ENCODE data around the gene SLC6A3.

The SLC6A3 gene

DNA sequence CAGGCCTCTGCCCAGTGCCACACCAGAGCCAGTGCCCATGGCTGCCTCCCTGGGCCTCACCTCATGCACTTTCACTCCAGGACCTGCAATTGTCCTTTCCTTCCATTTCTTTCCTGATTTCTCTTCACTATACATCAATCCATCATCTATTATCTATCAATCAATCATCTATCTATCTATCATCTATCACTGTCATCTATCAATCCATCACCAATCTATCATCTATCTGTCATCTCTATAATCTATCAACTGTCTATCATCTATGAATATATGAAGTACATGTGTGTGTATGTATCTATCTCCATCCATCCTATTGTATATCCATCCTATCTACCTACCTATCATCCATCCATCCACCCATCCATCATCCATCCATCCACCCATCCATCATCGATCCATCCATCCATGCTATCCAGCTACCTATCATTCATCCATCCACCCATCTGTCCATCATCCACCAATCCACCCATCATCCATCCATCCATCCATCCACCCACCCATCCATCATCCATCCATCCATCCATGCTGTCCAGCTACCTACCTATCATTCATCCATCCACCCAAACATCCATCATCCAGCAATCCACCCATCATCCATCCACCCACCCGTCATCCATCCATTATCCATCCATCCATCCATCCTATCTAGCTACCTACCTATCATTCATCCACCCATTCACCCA, 26.9 kb downstream of the SLC6A3 start:
- TF ChIP-seq CTCF (IDR thresholded peaks at IDR 0.05), result no peak

- TF ChIP-seq CTCF (IDR thresholded peaks at IDR 0.05), result no peak
These were observed 27.5 kb downstream of the SLC6A3 start for GRCh38 chr5:1417586-1418225.

- no peak for TF ChIP-seq CTCF (IDR thresholded peaks at IDR 0.05)
These were observed 28.3 kb downstream of the SLC6A3 start for GRCh38 chr5:1416856-1417469.

DNA sequence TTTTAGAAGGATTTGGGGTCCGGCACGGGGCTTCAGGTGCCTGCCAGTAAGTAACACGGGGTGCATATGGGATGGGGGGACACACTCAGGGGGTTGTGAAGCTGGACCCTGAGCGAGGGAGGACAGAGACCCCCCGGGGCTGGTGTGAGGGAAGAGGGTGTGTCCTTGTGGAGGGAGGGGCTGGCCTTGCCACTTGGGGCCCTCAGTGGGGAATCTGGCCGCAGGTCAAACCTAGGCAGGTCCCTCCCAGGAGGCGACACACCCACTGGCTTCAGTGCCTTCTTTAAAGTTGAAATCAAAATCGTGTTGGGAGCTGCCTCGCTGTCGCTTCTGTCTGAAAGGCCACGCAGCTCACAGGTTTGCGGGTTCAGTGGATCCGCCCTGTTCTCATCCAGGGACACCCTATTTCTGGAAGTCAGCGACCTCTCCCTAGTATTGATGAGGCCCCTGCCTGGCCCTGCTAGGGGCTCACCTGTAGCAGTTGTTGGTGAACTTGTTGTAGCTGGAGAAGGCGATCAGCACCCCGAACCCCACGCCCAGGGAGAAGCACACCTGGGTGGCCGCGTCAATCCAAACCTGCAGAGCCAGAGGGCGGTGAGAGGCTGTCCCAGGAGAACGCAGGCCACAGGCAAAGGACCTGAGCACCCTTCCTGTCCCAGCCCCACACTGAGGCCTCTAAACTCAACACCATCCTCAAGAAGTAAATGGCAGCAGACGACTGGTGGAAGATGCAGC, 29.4 kb downstream of the SLC6A3 start:
- TF ChIP-seq CTCF (IDR thresholded peaks at IDR 0.05), result no peak

DNA sequence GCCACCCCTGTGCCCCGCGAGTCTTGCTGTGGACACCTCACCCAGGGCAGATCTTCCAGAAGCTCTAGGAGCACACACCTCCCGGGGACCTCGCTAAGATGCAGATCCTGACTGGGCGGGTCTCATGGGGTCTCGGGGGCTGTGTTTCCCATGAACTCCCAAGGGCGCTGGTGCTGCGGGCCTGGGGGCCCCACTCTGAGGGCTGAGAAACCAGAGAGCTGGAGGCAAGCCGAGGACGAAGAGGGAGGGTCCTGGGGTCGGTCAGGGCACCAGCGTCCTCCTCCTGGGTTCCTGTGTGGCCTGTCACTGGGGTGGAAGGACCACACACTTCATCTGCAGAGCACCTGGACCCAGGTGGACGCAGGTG, 30.2 kb downstream of the SLC6A3 start:
- no peak for TF ChIP-seq CTCF (IDR thresholded peaks at IDR 0.05)

GRCh38 chr5:1414311-1415058, 30.8 kb downstream of the SLC6A3 start:
- TF ChIP-seq CTCF (IDR thresholded peaks at IDR 0.05), result no peak

- TF ChIP-seq CTCF (IDR thresholded peaks at IDR 0.05), result no peak
These were observed 31.5 kb downstream of the SLC6A3 start for GRCh38 chr5:1413611-1414241.

Measured in LNCAP (cell line).